SIG-M5 treated with dmso at 0.1 percent for 504 hours (cell line): ENCODE results near the gene GGT5.
"Not testable (repeated sequence)": the region's sequence is repeated elsewhere in the genome, so short reads cannot be mapped to it uniquely, and the experiment has no call there.

ENCODE experiments used
- DNase-seq: peaks from one replicate; lab custom pipeline; 2025; ENCODE audit not compliant: unreplicated experiment; lab: John Stamatoyannopoulos, UW

The GGT5 gene

GRCh38 chr22:24206460-24207263 is 38.2 kb downstream of the GGT5 start:
- peak; percentile 50 for DNase-seq

DNA sequence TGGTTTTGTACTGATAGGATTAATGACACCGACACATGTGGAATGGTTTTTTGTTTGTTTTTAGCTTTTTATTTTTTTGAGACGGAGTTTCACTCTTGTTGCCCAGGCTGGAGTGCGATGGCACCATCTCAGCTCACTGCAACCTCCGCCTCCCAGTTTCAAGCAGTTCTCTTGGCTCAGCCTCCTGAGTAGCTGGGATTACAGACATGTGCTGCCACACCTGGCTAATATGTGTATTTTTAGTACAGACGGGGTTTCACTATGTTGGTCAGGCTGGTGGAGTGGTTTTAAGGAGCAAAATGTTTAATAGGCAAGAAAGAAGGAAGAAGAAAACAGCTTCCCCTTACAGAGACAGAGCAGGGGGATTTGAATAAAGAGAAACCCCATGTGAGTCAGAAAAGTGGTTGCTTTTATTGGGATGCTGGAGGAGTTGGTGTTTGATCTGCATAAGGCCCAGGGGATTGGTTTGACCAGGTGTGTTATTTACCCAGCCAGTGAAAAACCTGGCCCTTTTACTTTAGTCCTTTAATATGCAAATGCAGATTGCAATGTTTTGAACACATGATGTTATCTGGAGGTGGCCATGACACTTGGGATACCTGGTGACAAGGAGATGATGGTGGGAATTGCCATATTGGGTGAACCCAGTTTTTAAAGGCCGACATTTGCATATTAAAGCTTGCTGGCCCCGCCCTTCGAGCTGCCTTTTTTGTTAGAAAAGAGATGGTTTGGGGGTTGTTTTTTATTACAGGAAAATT is 39.3 kb downstream of the GGT5 start:
- peak; percentile 37 for DNase-seq

DNA sequence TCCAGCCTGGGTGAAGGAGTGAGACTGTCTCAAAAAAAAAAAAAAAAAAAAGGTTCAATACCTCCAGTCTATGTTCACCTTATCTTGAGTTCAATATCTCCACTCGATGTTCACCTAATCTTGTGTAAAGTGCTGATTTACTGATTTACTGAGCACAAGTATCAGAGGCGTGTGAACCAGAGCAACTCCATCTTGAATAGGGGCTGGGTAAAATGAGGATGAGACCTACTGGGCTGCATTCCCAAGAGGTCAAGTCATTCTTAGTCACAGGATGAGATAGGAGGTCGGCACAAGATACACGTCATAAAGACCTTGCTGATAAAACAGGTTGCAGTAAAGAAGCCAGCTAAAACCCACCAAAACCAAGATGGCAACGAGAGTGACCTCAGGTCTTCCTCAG is 41.0 kb downstream of the GGT5 start:
- not testable (repeated sequence) for DNase-seq

GRCh38 chr22:24201681-24202614 is 42.9 kb downstream of the GGT5 start:
- DNase-seq: no peak

- no peak for DNase-seq
These were observed 44.2 kb downstream of the GGT5 start for GRCh38 chr22:24200619-24201212.

GRCh38 chr22:24198682-24199052 is 46.2 kb downstream of the GGT5 start:
- DNase-seq: no peak

DNA sequence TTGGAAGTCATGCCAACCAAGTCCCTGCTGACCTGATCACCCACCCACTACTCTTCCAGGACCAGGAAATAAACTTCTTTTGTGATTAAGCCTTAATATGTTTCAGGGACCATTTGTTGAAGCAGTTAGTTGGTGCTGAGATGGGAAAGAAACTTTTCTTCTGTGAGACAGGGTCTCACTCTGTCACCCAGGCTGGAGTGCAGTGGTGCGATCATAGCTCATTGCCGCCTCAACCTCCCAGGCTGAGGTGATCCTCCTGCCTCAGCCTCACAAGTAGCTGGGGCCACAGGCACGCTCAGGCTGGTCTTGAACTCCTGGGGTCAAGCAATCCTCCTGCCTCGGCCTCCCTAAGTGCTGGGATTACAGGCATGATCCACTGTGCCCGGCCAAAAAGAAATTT is 53.0 kb downstream of the GGT5 start:
- no peak for DNase-seq

DNA sequence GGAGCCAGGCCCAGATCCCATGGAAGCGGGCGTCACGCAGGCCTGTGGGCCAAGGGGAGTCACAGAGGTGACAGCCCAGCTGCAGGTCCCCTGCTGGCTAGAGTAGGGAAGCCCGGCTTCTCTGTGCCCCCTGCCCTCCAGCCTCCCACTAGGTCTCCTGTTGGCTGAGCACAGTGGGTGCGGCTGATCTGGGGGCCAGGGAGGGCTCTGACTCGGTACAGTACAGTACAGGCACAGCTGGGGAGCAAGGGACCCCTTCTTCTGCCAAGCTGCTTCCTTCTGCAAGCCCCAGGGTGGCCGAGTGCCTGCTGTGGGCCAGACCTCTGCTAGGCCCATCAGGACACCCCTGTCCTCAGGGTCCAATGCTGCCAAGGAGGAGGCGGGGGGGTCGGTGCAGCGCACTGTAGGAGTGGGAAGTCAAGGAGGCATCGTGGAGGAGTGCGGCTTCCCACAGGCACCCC is 53.5 kb downstream of the GGT5 start:
- DNase-seq: no peak

DNA sequence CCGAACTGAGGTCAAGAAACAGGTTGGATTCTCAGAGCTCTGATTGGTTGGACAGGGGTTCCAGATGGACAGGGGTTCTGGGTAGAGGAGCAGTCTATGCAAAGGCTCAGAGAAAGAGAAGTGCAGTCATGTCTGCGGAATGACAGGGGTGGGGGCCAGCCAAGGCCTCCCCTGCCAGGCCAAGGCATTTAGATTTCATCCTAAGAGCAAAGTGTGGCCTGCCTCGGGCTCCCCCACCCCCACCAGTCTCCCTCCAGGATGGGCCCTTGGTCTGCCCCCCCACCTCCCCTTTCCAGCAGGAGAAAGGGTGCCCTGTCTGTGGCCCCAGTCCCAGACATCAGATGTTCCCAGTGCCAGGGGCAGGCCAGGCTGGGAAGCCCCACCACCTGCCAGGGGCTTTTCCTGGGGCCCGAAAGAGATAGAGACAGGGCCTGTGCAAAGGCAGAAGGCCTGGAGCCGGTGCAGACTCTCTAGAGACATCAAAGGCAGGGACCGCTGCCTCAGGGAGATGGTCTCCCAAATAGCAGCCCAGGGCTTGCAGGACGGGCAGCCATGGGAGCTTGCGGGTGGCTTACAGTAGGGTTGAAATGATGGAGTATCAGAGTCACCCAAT is 54.2 kb downstream of the GGT5 start:
- no peak for DNase-seq

- no peak for DNase-seq
These were observed 54.7 kb downstream of the GGT5 start for GRCh38 chr22:24190159-24190540.

DNA sequence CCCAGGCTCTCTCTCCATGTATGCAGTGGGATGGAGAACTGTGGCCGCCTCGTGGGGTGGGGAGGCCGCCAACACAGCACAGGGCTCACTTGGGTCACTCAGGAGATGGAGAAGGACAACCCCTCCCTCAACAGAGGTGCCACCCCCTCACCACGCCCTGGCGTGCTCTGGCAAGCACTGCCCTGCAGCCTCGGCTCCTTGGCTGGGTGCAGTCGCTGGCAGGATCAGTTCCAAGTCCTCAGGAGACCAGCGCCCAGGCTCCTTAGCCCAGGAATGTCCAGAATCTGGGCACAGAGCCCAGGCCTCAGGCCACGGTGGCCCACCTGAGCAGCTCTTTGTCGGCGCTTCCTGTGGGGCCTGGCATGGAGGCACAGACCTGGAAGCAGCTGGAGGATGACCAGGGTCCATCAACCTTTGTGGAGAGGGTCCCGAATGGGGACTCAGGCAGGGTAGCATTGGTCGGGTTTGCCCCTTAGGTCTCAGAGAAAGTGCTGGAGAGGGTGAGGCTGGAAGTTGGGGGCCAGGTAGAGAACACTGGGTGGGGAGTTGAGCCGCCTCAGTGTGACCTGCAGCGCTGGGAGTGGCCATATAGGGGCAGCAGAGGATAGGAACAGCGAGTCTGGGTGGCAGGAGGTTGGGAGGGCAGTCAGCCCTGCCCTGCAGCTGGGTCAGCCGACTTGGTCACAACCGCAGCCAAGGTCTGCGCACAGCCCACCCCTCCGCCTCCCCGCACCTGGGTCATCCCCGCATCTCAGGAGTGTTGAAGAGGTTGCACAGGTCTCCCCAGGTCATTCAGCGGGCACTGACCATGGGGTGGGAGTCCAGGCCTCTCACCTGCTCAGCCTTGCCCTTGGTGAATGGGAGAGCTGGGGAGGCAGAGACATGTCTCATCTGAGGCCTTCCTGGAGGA is 55.4 kb downstream of the GGT5 start:
- DNase-seq: peak; percentile 26

- DNase-seq: no peak
These were observed 56.1 kb downstream of the GGT5 start for GRCh38 chr22:24188705-24189248.

DNA sequence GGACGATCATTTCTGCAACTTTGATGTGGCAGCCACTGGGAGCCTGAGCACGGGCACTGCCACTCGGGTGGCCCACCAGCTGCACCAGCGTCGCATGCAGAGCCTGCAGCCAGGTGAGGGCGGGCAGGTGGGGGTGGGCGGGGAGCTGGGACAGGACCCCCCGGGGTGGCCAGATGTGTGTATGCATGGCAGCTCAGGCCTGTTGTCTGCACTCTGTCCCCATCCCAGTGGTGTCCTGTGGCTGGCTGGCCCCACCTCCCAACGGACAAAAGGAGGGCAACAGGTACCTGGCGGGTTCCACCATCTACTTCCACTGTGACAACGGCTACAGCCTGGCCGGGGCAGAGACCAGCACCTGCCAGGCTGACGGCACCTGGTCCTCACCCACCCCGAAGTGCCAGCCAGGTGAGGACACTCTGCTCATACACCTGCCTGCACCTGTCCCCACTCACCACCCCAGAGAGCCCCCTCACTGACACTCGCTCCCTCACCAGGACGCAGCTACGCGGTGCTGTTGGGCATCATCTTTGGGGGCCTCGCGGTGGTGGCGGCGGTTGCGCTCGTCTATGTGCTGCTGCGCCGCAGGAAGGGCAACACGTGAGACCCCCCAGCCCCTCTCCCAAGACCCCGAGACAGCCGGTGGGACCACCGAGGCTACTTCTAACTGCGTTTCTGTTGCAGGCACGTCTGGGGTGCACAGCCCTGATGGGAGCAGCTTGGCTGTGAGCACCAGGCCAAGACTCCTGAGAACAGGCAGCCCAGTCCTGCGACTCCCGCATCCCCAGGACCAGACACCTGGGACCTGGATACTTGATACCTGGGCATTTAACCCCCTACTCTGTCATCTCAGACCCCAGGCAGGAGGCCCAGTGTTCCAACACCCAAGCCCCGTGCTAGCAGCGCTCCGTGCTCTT is 56.9 kb downstream of the GGT5 start:
- DNase-seq: no peak

- DNase-seq: no peak
These were observed 57.8 kb downstream of the GGT5 start for GRCh38 chr22:24186892-24187670.

GRCh38 chr22:24186352-24186740 is 58.5 kb downstream of the GGT5 start:
- DNase-seq: no peak

- no peak for DNase-seq
These were observed 59.2 kb downstream of the GGT5 start for GRCh38 chr22:24185501-24186351.
